HepG2 (cell line): ENCODE data around the gene PIK3R4. TPM values are rescaled to one million over a fixed set of nuclear protein-coding genes. Genes with fewer than 3 reads are reported as not detected.

Experiments used
- CENPBD1 ChIP-seq: sonication (generic); formaldehyde crosslinking; IDR thresholded peaks from 2 replicates; pipeline ENCODE4 v1.8.0; 2022; ENCODE audit warnings: missing genetic modification reagents, low read depth, mild to moderate bottlenecking, borderline replicate concordance
- ELF1 ChIP-seq: sonication (generic); formaldehyde crosslinking; IDR thresholded peaks from 2 replicates; pipeline ENCODE4 v1.4.0; 2020; ENCODE audit warnings: missing genetic modification reagents
- EZH2 ChIP-seq: conservative IDR thresholded peaks from 2 replicates; pipeline ENCODE4 v1.6.1; 2012; ENCODE audit warnings: mild to moderate bottlenecking, low read depth, low read length, moderate library complexity
- MLX ChIP-seq: IDR thresholded peaks from 2 replicates; pipeline ENCODE4 v1.6.1; 2016
- NR2F6 ChIP-seq, 2 experiments: IDR thresholded peaks; 2 replicates each; pipeline ENCODE4 v1.6.1; 2016; ENCODE audit warnings: antibody characterized with exemption in 1 of 2, mild to moderate bottlenecking in 1 of 2
- TSC22D2 ChIP-seq: sonication (generic); formaldehyde crosslinking; IDR thresholded peaks from 2 replicates; pipeline ENCODE4 v1.5.1; 2020; ENCODE audit warnings: missing genetic modification reagents, mild to moderate bottlenecking, borderline replicate concordance
- ZBTB37 ChIP-seq: sonication (generic); formaldehyde crosslinking; IDR thresholded peaks from 2 replicates; pipeline ENCODE4 v1.4.0; 2020; ENCODE audit warnings: mild to moderate bottlenecking, missing genetic modification reagents
- ZBTB40 ChIP-seq, 2 experiments: fragments of 450-650 bp in 1 of 2; sonication (generic) in 1 of 2; formaldehyde crosslinking in 1 of 2; IDR thresholded peaks; 2 replicates each; pipeline versions ENCODE4 v1.6.1 to v1.8.0; 2016 to 2022; ENCODE audit warnings: antibody characterized with exemption in 1 of 2, mild to moderate bottlenecking in 1 of 2, missing genetic modification reagents in 1 of 2
- ZNF205 ChIP-seq: IDR thresholded peaks from 2 replicates; pipeline ENCODE4 v1.6.1; 2018; ENCODE audit warnings: missing biosample characterization, missing genetic modification reagents
- ZNF281 ChIP-seq: sonication (generic); formaldehyde crosslinking; IDR thresholded peaks from 2 replicates; pipeline ENCODE4 v1.4.0; 2020; ENCODE audit warnings: missing genetic modification reagents, borderline replicate concordance
- ZNF362 ChIP-seq: sonication (generic); formaldehyde crosslinking; IDR thresholded peaks from 2 replicates; pipeline ENCODE4 v1.4.0; 2020; ENCODE audit warnings: missing genetic modification reagents, mild to moderate bottlenecking, borderline replicate concordance
- polyA plus RNA-seq, 8 experiments: library from polyadenylated mRNA; depleted of rRNA in 3 of 8; stranded (reverse) in 7 of 8; unstranded in 1 of 8; fragments of >200 nt; fragmentation: Illumina TruSeq in 4 of 8; extraction: Trizol in 4 of 8; gene quantifications; 2 replicates each; pipeline versions ENCODE4 v1.2.1 to v1.2.3, GENCODE V29; 2011 to 2016; ENCODE audit warnings: low read depth in 4 of 8, missing spikeins in 1 of 8, mixed read lengths in 1 of 8; ENCODE audit not compliant: insufficient read depth in 1 of 8
- total RNA-seq, 5 experiments: library from RNA; depleted of rRNA; stranded (reverse); fragments of >200 nt; fragmentation: Illumina TruSeq; extraction: Trizol; gene quantifications; 2 replicates each; pipeline ENCODE4 v1.2.3, GENCODE V29; 2016; ENCODE audit warnings: low read depth in 1 of 5

PIK3R4 gene
- total and polyA plus RNA-seq, 2 of the 13 experiments (the other 11 are each of a cell fraction or from before 2014, with no cell fraction given), result 22.4 to 26.0 TPM

- TF ChIP-seq ZNF281 (CRISPR knock-in tag) (no peak), CENPBD1 (CRISPR knock-in tag) (no peak), NR2F6 (IDR thresholded peaks at IDR 0.05) (0 out of 2 replicates have a peak, but pooled peaks have one; percentile 24), NR2F6 (CRISPR knock-in tag; IDR thresholded peaks at IDR 0.05) (no peak), ZBTB37 (CRISPR knock-in tag) (no peak), TSC22D2 (CRISPR knock-in tag) (0 out of 2 replicates have a peak, but pooled peaks have one; percentile 23), EZH2 (no peak), ZNF205 (CRISPR knock-in tag) (no peak), MLX (no peak), ZNF362 (CRISPR knock-in tag) (no peak), ZBTB40 (IDR thresholded peaks at IDR 0.05) (peak; percentile 83), ZBTB40 (CRISPR knock-in tag; IDR thresholded peaks at IDR 0.05) (no peak), ELF1 (CRISPR knock-in tag) (peak; percentile 73)
Observed at GRCh38 chr3:130746246-130747039, at the start of gene PIK3R4 (continued).
